Stimulated activated CD4-positive, alpha-beta T cell treated with anti-CD3 and anti-CD28 coated beads, Interleukin-15, amount 100 ng/mL, for 24 hours (primary cell): ENCODE results near the gene GRIK5.

Source experiments
- DNase-seq: peaks from one replicate; pipeline ENCODE4 v3.0.0-alpha.2; 2020

Gene GRIK5

DNA sequence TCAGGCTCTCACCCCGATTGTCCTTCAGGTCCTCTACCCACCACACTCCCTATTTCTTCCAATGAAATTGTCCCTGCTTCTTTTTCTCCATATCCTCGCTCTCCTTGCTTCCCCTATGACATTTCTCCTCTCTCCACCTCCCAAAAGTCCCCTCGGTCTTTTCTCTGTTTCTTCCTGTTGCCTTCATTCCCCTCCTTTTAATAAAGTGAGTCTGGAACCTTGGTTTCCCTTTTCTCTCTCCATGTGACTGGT, 5.3 kb upstream of the GRIK5 start:
- no peak for DNase-seq

DNA sequence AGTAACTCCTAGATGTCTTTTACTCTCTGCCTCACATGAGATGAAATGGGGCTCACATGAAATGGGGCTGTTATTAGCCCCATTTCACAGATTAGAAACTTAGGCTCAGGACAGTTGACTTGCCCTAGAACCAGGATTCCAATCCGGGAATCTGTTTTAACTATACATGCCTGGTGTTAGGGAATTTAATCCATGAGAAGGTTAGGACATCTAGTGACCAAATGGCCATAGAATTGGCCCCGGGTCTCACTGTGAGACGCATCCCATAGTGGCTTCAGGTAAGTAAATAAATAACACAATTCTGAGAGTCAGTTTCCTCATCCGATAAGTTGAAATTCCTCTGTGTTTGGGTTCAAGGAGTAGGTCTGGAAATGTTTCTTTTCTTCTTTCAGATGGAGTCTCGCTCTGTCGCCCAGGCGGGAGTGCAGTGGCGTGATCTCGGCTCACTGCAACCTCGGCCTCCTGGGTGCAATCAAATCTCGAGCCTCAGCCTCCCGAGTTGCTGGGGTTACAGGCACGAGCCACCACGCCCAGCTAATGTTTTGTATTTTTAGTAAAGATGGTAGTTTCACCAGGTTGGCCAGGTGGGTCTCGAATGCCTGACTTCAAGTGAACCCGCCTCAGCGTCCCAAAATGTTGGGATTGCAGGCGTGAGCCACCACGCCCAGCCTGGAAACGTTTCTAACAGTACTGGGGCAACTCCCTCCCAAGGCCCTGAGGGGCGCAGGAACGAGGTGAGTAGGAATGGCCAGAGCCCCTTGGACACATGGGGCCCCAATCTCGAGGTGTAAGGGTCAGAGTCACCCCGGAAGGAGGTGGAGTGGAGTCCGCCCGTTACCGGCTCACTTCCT, 4.7 kb upstream of the GRIK5 start:
- peak; percentile 20 for DNase-seq

DNA sequence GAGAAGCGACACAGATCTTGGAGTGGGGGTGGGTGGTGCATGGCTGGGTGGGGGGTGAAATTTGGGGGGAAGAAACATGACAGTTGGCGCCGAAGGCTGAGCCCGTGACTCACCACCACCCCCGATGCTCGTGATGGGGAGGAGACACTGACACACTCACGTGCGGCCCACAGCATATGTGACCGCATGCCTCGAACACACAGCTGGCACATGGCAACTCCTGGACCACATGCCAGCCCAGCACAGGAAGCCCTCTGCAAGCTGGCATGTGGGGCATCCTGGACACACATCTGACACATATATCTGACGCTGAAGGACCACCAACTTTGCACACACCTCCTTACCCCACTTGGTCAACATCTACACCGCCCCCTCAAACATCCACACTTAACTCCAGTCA, 1.2 kb upstream of the GRIK5 start:
- no peak for DNase-seq

DNA sequence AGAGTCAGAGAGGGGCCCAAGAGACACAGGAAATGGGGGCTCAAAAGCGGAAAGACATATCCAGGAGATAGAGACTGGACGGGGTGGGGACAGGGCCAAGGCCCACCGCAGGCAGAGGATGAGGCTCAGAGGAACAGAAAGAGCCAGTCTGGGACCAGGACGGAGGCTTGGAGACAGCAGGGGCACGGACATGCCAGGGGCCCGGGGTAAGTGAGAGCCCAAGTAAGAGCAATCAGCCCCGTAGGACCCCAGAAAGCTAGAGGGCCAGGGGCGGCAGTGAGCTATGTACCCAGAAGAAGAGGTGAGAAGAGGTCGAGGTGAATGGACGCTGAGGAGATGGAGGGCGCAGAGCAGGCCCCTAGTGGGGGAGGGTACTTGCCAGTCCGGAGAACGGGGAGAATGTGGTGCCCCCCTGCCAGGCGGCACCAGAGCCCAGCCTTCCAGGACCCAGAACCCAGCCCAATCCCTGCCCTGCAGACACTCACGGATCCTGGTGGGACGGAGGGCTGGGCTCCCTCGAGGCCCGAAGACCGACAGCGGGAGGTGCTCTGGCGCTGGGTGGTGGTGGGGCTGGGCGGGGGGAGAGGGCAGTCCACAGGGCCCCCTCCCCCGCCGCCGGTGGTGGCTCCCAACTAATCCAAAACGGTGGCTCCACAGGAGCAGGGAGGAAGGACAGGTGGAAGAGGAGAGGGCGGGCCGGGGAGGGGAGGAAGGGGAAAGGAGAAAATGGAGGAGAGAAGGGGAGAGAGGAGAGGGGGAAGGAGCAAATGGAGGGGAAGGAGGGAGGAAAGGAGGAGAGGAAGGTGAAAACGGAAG, 1.0 kb downstream of the GRIK5 start:
- no peak for DNase-seq

DNA sequence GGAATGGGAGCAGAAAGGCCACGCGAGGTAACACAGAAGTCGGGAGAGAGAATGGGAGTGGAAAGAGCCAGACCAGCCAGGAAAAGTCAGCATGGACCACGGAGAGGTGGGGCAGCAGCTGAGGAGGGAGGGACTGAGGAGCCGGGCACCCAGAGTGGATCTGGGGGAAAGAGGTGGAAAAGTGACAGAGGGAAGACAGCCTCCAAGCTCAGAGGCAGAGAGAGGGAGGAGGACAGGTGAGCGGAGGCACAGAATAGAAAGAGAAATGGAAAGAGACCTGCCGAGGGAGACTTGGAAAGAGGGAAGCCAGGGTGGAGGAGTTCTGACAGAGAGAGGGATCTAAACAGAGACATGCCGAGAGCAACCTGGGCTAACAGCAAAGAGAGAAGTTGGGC, 1.6 kb downstream of the GRIK5 start:
- no peak for DNase-seq

DNA sequence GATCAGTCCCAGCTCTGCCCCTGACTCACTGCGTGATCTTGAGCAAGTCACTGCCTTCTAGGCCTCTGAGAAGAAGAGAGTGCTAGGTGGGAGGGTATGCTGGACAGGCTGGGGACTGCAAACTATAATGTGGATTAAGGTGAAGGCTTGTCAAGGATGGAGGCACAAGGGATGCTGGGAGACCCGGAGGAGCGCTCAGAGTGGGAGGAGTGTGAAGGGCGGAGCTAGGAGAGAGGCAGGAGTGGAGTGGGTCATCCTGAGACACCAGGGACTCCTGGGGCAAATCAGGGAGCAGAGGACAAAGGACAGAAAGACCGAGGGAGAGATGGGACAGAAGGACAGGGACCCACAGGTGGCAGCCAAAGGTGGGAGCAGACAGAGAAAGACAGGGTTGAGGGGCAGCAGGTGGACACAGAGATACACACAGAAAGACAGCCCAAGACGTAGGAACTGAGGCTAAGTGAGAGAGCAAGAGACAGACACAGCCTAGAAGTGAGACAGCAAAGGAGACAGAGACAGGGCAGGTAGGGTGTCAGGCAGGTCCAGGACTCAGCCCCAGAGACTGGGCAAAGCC, 2.6 kb downstream of the GRIK5 start:
- DNase-seq: no peak

DNA sequence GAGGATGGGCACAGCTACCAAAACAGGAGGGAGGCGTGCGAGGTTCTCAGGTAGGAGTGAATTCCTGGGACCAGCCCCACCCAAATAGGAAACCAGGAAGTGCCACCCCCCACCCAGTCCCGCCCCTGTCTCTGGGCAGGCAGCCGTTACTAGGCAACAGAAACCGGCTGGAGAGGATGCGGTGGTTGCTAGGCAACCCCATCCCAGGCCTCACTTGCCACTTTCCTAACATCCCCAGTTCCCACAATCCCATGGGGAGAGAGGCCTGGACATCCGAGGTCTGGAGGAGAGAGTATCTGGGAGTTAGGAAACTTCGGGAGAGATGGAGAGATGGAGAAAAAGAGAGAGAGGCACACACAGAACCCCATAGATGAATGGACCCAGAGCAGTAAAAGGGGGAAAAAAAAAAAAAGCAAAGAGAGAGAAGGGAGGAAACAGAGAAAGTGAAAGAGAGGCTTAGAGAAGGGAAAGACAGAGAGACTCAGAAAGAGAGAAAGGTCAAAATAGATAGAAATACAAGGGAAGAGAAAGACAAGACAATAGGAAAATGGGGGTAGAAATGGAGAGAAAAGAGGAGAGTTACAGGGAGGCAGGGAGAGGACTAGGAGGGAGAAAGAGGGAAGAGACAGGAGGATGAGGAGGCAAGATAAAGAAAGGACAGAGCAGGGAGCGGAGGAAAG, 3.8 kb downstream of the GRIK5 start:
- no peak for DNase-seq

DNA sequence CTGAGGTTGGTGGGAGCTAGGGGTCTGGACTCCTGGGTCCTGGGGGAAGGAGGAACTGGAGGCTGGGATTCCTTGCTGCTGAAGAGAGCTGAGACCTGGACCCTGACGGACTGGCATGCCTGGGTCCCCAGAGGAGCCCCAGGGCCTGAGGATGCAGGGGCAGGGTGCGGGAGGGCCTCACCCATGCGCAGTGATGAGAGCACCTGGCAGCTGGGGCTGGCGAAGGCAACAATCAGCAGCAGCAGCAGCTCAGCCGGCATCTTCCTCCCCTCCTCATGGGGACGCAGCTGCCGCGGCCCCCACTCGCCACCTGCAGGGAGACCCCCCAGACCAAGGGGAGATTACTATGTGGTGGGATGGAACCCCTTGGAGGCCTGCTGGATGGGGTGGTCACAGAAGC, 4.5 kb downstream of the GRIK5 start:
- no peak for DNase-seq

DNA sequence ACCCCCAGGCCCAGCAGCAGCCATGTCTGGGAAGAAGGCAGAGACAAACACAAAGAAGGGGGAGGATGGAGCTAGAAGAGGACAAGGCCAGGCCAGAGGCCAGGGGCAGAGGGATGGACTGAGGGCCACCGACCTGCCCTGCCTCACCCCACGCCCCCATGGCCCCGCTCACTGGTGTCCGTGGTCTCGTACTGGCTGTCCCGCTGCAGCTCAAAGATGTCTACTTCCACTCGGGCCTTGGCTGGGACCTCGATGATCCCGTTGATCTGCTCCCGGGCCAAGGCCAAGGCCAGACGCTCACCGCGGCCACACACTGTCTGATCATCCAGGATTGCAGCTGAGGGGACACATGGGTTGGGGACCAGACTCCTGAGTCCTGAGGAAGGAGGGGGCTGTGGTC, 5.0 kb downstream of the GRIK5 start:
- DNase-seq: no peak

DNA sequence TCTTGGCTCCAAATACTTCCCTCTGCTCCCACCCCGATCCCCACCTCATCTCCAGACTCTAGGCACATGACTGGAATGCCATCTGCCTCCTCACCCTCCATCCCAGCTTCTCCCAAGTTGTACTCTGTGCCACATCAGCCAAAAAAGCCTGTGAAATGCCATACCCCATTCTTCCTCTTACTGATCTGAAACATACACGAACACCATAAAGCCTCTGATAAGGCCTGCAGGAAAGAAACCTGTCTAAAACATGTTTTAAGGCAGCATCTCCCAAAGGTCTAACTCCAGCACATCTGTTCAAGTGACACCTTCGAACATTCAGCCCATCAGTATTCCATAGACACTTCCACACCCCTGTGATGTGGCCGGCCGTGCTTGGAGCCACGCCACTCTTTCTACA, 5.6 kb downstream of the GRIK5 start:
- DNase-seq: no peak

DNA sequence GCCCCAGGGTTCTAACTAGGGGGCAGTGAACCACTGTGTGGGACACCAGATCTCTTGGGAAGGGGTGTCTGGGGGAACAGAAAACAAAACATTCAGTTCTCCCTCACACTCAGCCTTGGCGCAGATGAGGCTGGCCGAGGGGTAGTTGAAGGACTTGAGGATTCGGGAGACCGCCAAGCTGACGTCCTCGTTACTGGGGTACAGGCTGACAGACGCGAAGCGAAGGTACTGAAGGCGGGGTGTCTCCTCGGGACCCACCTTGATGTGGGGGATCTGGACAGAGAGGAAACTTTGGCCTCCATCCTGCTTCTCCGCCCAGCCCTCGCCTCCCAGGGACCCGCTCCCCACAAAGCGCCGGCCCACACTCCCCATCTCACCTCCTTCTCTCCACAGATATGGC, 7.6 kb downstream of the GRIK5 start:
- DNase-seq: no peak

DNA sequence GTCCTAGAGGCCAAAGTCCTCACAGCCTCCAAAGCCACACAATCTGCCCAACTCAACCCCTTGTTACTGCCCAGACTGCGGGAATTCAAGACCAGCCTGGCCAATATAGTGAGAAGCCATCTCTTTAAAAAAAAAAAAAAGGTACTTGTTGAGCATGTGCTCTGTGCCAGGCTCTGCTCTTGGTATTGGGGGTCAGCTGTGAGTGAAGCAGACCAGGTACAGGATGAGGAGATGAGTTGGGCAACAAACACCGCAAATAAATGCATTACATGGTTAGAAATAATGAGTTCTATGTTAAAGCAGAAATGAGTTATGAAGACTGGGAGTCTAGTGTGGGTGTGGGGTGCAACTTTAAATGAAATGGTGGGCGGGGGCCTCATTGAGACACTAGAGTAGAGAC, 9.9 kb downstream of the GRIK5 start:
- no peak for DNase-seq

DNA sequence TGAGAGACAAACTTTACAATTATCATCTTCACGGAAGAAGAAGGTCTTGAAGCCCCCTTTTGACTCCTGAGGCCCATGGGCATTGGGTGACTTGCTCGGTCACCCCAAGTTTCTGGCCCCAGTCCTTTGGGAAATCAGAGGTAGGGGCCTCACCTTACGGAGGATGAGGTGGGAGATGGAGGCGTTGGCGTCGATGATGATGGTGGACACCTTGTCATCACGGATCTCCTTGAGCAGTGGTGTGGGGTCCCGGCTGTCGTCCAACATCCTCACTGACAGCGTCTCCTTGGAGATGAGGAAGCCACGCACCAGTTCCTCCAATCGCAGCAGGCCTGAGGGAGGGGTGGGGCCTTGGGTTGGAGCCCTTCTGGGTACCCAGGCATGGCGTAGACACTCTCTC, 10.8 kb downstream of the GRIK5 start:
- no peak for DNase-seq

DNA sequence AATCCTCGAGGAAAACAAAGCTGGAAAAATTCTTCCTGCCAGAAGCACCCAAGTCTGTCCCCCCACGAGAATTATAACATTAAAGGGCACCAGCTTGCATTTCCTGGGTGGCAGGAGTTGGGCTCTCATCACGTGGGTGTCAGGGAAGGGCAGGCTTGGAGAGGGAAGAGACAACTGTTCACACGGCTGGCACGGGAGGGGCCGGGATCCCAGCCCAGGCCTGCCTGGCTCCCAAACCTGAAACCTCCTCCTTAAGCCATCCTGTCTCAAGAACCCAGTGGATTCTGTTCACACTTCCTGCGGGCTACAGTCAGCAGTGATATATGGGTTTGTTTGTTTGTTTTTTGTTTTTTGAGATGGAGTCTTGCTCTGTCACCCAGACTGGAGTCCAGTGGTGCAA, 12.2 kb downstream of the GRIK5 start:
- no peak for DNase-seq

DNA sequence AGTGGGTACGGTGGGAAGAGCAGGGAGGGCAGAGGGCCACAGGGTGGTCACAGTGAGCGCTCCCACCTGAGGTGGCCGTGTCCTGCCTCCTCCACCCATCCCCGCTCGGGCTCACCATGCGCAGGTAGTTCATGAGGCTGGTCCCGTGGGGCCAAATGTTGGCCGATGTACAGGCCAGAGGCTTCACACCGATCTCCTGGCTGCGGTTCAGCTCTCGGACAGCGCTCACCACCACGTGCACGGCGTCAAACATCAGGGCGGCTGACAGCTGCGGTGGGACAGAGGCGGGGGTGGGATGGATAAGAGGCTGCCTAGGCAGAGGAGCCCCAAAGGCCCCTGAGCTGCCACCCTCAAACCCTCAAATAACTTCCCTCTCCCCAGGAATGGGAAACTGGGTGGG, 15.8 kb downstream of the GRIK5 start:
- DNase-seq: no peak

DNA sequence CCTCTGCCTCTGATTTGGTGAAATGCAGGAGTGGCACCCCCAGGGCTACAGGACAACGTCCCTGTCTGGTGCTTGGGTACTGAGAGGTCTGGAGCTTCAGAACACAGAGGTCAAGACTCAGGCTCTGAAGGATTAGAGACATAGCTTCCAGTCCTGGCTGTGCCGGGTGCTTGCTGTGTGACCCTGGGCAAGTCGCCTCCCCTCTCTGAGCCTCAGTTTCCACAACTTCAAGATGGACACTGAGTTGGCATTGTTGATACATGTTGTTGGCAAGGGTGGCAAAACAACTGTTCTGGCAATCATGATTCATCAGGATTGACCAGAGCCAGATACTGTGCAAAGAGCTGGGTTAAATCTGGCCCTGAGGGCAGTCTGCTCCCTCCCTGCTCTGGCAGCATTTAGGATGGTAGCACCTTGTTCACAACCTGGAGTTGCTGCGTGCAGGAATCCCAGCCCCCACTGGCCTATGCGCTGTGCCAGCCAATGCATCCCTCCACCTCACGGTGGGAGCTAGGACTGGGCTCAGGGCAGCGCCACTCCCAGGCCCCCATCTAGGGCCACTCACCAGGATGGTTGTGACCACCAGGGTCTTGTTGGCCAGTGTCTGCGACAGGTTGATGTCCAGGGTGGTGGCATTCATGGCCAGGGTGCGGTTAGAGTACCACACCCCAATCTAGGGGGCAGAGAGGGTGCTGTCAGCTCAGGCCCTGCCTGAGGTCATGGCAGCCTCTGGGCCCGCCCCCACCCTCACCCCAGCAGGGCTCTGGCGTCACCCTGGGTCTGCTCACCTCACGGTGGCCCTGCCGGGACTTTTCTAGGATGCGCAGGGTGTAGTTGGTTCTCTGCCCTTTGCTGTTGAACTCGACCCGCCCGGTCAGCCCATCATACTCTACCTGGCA, 16.7 kb downstream of the GRIK5 start:
- no peak for DNase-seq

DNA sequence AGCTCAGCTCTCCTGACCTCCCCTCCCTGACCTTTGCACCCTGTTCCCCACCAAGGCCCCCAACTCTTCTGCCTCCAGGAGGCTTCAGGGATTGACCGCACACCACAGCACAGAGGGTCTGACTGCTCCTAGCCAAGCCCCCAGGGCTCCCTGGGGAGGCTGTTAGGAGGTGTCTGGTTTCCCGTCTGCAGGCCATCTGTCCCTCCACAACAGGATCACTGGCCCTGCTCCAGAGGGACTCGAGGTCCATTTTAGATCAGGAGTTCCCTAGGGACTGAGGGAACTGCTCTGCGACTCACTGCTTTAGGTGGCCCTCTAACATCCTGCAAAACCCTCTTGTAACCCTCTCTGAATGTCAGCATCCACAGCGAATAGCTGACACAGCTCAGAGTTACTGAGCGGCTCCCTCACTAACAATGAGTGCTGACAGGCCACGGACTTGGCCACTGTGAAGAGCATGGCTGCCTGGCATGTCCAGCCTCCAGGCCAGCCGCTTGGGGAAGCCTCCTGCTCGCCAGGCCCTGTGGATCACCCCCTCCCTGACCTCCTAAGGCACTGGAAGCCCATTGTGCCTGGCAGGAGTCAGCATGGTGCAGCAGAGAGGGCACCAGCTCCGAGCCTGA, 17.7 kb downstream of the GRIK5 start:
- no peak for DNase-seq

DNA sequence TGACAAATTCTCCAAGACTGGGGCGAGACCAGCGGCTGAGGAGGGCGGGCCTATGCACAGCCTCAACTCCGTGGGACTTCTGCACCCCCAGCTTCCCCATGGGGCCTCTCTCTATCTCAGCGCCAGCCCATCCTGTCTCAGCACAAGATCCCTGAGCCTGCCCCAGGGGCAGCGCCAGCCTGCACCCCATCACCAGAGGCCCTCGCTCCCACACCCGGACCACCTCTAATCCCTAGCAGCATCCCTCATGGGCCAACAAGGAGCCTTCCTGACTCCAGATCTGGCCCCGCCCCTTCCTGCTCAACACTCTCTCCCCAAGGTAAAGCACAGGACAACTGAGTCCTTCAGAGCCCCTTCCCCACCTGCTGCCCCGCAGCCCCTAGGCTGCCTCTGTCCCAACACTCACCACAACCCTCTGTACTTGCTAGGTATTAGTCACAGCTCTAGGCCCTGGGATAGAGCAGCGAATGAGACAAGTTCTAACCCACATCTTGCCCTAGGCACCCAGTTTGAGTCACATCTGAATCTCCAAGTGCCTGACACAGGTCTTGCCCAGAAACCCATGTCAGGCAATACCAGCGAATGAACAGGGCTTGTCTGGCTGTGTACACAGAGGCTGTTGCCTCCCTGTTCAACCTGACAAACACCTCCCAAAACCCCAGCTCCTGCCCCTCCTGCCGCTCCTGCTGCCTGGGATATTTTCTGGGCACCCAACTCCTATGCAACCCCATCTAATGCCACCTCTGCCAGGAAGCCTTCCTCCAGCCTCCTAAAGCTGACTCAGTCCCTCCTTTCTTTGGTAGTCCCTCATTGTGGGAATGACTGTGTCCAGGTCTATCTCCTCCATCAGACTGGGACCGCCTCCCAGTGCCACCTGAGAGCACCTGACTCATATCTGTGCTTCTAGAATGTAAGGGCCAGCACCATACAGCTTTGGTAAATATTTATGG, 18.6 kb downstream of the GRIK5 start:
- DNase-seq: peak; percentile 43

DNA sequence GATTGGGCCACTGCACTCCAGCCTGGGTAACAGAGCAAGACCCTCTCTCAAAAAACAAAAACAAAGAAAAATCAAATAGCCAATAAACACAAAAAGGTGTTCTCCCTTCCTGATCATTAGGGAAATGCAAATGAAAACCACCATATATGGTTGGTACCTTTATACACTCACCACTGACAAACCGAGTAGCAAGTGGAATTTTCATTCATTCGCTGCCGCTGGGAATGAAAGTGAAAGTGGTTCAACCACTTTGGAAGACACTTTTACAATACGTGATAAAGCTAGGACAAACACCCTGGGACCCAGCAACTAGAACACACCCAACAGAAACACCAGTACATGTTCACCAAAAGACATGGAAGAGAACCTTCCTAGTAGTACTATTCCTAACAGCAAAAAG, 21.0 kb downstream of the GRIK5 start:
- DNase-seq: no peak

DNA sequence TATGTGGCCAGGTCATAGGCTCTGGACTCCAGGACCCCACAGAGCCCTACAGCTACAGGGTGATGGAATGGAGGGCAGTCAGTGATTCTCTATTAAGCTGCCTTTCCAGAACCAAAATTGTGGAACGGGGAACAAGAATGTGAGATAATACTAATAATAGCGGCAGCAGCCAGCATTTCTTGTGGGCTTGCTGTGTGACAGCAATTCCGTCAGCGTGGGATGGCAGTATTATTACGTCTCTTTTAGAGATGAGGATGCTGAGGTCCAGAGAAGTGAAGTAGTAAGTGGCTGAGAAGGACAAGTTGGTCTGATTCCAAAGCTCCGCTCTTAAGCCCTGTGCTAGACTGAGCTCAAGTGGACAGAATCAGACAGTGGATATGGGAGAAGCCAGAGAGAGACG, 24.4 kb downstream of the GRIK5 start:
- no peak for DNase-seq
